Pancreas (tissue), 10 donors: Measurements from ENCODE around the gene CDK6. TPM values are rescaled to one million over a fixed set of nuclear protein-coding genes. Genes with fewer than 3 reads are reported as not detected.
A peak's percentile ranks its signal among the peaks of the same experiment; 100 is the strongest.

ENCODE experiments used
- ATAC-seq, 4 donors: fragments of 200-7000 bp; cut with Tn5 transposase; one replicate each; pipeline versions ENCODE4 v1.8.0 to v1.9.1; 2020; ENCODE audit warnings: mild to moderate bottlenecking in 4 of 4, moderate library complexity in 4 of 4
- DNase-seq, 6 donors: peaks; one replicate each; pipeline ENCODE4 v3.0.0-alpha.2; 2020
- FAIRE-seq: peaks from 2 replicates; lab custom pipeline; 2012; peaks lifted over from hg19 to GRCh38; lab: Jason Lieb, UNC
- H3K27ac ChIP-seq, 4 donors: fragments of 200-600 bp; sonication (generic); 1 replicate in 3 of 4; 2 replicates in 1 of 4; pipeline versions ENCODE4 v1.5.0 to v1.8.0; 2020
- H3K27me3 ChIP-seq, 4 donors: fragments of 200-600 bp; one replicate each; pipeline ENCODE4 v1.8.0; 2021
- H3K36me3 ChIP-seq, 3 donors: fragments of 200-600 bp; sonication (generic) in 1 of 3; one replicate each; pipeline versions ENCODE4 v1.5.0 to v1.8.0; 2020 to 2021
- H3K4me1 ChIP-seq, 3 donors: fragments of 200-600 bp; one replicate each; pipeline ENCODE4 v1.8.0; 2021
- H3K4me3 ChIP-seq, 4 donors: fragments of 200-600 bp; sonication (generic) in 2 of 4; one replicate each; pipeline versions ENCODE4 v1.5.0 to v1.8.0; 2020 to 2021
- H3K9me3 ChIP-seq, 4 donors: fragments of 200-600 bp; one replicate each; pipeline ENCODE4 v1.8.0; 2021
- WGBS, 2 donors: extraction: QIAGEN DNeasy Blood & Tissue Kit; methylation state at CpG; one replicate each; pipeline ENCODE4 v1.1.7; 2013; 5-methylcytosine and 5-hydroxymethylcytosine counted together
- intact Hi-C, 3 donors: fragments of 100-400 bp; cut with DNase I; formaldehyde crosslinking; loops; one replicate each; pipeline versions ENCODE4 v1.11.1 to v1.14.2; 2022
- polyA plus RNA-seq, 2 donors: library from polyadenylated mRNA; stranded (reverse); fragments of 200-250 nt; gene quantifications; one replicate each; pipeline ENCODE4 v1.2.3, GENCODE V29; 2013
- total RNA-seq, 6 donors: library from RNA; stranded (reverse); fragmentation: NEBNext Ultra II Directional in 4 of 6; extraction: Animal tissue kit (Norgen Biotek cat#: 25700) in 4 of 6; gene quantifications; one replicate each; pipeline versions ENCODE4 v1.2.1 to v1.2.4, GENCODE V29; 2021 to 2023
- TF ChIP-seq, protein P1 (sequence below), 4 donors: fragments of 200-600 bp; sonication (generic) in 3 of 4; IDR thresholded peaks; one replicate each; pipeline versions ENCODE4 v1.5.0 to v1.8.0; 2021; ENCODE audit warnings: antibody characterized with exemption in 4 of 4
- donor health status: healthy with polysubstance abuse.
- donor health status: DM: no; HTN: no; CAD: no; lungs with moderate emphysema.
- donor health status: DM: no; HTN: no; CAD: no.
- donor health status: control.
- donor health status: control.
- donor health status: Bipolar disorder and iron deficiency.
- donor health status: DM: yes; HTN: yes; CAD: no.
- donor health status: DM: no; HTN: no; CAD: no.
- donor health status: DM: no; HTN: no; CAD: no.
- donor health status: DM: yes; HTN: yes; CAD: no.

CDK6 gene
- total and polyA plus RNA-seq, 8 donors = 2.4 to 33.4 (median 18.7) TPM

DNA sequence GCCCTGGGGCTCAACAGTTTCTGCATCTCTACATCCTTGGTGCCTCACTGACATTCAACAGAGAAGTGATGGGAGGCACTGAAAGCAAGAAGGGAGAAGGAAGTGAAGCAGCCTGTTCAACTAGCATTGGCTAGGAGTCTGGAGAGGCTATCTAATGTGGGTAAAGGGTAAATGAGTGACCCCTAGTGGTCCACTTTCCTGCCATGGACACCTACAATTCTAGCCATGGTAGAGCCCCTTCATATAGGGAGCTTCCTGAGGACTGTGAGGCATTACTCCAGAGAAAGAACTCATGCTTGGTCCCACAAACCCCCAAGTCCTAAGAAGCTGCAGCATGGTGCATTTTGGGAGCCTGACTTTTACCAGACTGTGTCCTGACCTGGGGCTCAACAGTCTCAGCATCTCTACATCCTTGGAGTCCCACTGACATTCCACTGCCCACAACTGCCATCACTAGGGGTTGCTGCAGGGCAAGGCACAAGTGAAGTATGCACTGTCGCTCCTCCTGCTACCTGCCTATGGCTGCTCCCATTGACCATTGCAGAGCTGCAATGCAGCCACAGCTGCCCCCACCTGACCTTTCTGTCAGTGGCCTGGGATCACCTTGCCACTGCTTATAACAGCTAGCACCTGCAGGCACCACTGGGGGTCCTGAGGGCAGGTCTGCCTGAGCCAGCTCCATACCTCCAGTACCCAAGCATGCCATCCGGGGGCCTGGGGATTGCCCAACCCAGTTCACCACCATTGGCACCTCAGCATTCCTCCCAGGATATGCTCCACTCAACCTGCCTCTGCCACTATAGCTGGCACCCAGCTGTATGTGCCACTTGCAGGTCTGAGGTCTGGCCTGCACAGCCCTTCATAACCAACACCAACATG lies 44.1 kb upstream of the CDK6 start:
- no peak for FAIRE-seq
- Histone ChIP-seq H3K36me3 (no peaks in the 10 kb centered on the region), H3K4me3 (no peak overlapping the region), H3K9me3 (peaks cover 0 to 3% (median 0%) of the 10 kb centered on the region in 4 donors), H3K4me1 (no peaks in the 10 kb centered on the region), H3K27ac (no peak overlapping the region), H3K27me3 (no peaks in the 10 kb centered on the region)
- TF ChIP-seq, protein P1, sequence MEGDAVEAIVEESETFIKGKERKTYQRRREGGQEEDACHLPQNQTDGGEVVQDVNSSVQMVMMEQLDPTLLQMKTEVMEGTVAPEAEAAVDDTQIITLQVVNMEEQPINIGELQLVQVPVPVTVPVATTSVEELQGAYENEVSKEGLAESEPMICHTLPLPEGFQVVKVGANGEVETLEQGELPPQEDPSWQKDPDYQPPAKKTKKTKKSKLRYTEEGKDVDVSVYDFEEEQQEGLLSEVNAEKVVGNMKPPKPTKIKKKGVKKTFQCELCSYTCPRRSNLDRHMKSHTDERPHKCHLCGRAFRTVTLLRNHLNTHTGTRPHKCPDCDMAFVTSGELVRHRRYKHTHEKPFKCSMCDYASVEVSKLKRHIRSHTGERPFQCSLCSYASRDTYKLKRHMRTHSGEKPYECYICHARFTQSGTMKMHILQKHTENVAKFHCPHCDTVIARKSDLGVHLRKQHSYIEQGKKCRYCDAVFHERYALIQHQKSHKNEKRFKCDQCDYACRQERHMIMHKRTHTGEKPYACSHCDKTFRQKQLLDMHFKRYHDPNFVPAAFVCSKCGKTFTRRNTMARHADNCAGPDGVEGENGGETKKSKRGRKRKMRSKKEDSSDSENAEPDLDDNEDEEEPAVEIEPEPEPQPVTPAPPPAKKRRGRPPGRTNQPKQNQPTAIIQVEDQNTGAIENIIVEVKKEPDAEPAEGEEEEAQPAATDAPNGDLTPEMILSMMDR (IDR thresholded peaks at IDR 0.05) = peak in 1 of 4 donors; percentile 15
- ATAC-seq = peak in 3 of 4 donors; percentile 56 to 93 (median 74)
- peak in 1 of 6 donors; percentile 38 for DNase-seq
- 87 to 90% methylated on average over 2 of the region's 2 CpGs for WGBS, 2 donors
- intact Hi-C loops = no loop called here

DNA sequence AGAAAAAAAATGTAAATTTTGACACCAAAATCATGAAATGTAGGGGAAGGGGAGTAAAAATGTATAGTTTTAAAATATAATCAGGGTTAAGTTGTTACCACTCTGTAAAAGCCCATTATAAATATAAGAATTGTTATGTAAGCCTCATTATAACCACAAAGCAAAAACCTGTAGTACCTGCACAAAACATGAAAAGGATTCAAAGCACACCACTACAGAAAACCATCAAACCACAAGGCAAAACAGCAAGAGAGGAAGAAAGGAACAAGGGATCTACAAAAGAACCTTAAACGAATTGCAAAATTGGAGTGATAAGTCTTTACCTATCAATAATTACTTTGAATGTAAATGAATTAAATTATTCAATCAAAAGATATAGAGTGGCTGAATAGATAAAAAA lies 41.0 kb upstream of the CDK6 start:
- Histone ChIP-seq H3K27me3 (no peaks in the 10 kb centered on the region), H3K4me3 (no peak overlapping the region), H3K36me3 (no peaks in the 10 kb centered on the region), H3K4me1 (no peaks in the 10 kb centered on the region), H3K27ac (no peak overlapping the region), H3K9me3 (peaks cover 0 to 2% (median 0%) of the 10 kb centered on the region in 4 donors)
- no peak for DNase-seq
- FAIRE-seq = no peak
- ATAC-seq = no peak
- TF ChIP-seq, protein P1 (IDR thresholded peaks at IDR 0.05) = no peak
- WGBS, 2 donors = 57 to 81% methylated on average over 1 of the region's 1 CpG
- intact Hi-C loops = no loop called here

DNA sequence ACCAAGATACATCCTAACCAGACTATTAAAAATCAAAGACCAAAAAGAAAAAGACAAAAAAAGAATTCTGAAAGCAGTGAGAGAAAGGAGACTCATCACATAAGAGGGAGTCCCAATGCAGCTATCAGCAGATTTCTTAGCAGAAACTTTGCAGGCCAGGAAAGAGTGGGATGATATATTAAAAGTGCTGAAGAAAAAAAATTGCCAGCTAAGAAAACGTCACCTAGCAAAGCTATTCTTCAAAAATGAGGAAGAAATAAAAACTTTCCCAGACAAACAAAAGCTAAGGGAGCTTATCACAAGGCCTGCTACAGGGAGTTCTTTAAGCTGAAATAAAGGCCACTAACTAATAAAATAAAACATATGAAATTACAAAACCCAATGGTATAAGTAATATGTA lies 40.5 kb upstream of the CDK6 start:
- intact Hi-C loops = no loop called here
- FAIRE-seq (no peak), DNase-seq (no peak), ATAC-seq (no peak)
- no peak overlapping the region for H3K4me3 ChIP-seq
- H3K27me3 ChIP-seq = no peaks in the 10 kb centered on the region
- no peak overlapping the region for H3K27ac ChIP-seq
- H3K4me1 ChIP-seq = no peaks in the 10 kb centered on the region
- H3K36me3 ChIP-seq = no peaks in the 10 kb centered on the region
- no peaks in the 10 kb centered on the region for H3K9me3 ChIP-seq
- WGBS, 2 donors = 61 to 66% methylated on average over 1 of the region's 1 CpG
- TF ChIP-seq, protein P1 (IDR thresholded peaks at IDR 0.05) = no peak

DNA sequence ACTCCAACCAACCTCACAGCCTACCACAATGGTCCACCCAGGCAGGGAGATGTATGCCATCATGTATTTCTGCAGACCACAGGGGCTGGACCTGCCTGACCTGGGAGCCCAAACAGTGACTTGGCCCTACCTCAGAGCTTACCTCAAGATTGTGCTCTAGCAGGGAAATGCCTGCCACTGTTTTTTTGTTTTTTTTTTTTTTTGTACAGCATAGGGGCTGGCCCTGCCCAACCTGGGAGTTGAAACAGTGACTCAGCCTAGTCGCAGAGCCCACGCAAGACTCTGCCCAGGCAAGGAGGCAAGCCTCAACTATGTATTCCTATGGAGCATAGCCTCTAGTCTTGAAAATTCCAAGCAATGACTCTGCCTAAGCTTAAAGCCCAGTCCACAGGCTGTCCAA lies 39.3 kb upstream of the CDK6 start:
- ATAC-seq (no peak), DNase-seq (no peak), FAIRE-seq (no peak)
- TF ChIP-seq, protein P1 (IDR thresholded peaks at IDR 0.05) = no peak
- Histone ChIP-seq H3K36me3 (no peaks in the 10 kb centered on the region), H3K27me3 (no peaks in the 10 kb centered on the region), H3K4me3 (no peak overlapping the region), H3K4me1 (no peaks in the 10 kb centered on the region), H3K9me3 (no peaks in the 10 kb centered on the region), H3K27ac (no peak overlapping the region)
- intact Hi-C loops = no loop called here
- 95 to 97% methylated on average over 2 of the region's 2 CpGs for WGBS, 2 donors

DNA sequence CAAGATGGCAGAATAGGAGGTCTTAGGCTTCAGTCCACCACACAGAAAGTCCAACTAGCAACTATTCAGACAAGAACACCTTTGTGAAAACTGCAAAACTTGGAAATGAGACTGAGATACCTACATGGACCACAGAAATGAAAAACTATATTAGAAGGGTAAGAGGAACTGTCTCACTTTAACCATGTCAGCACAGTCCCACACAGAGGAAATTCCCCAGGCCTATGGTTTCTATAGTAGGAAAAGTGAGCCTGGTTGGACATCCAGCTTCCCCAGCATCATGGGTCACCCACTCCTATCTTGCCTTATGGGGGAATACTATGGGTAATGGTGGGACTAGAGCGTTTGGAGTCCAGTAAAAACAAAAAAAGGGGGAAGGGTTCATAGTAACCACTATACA lies 38.8 kb upstream of the CDK6 start:
- Histone ChIP-seq H3K36me3 (no peaks in the 10 kb centered on the region), H3K27me3 (no peaks in the 10 kb centered on the region), H3K4me1 (no peaks in the 10 kb centered on the region), H3K9me3 (no peaks in the 10 kb centered on the region), H3K4me3 (no peak overlapping the region), H3K27ac (no peak overlapping the region)
- TF ChIP-seq, protein P1 (IDR thresholded peaks at IDR 0.05) = no peak
- 56 to 70% methylated on average over 1 of the region's 1 CpG for WGBS, 2 donors
- no peak for FAIRE-seq
- ATAC-seq = no peak
- intact Hi-C loops = no loop called here
- no peak for DNase-seq
